A549 treated with AZD9567 at 1 μM for 4 hours (cell line): ENCODE results near the gene DCAF6. TPM values are rescaled to one million over a fixed set of nuclear protein-coding genes. Genes with fewer than 3 reads are reported as not detected.

Source experiments
- total RNA-seq: library from RNA; stranded (reverse); fragments of 200-300 nt; extraction: Qiagen RNA extraction; gene quantifications from 5 replicates; pipeline ENCODE4 v1.2.3, GENCODE V29; 2022; ENCODE audit not compliant: insufficient read depth

The DCAF6 gene
- total RNA-seq, result 21.5 to 25.9 TPM (median 23.4 TPM) in 5 replicates

GRCh38 chr1:167936068-167936929 lies at the start of gene DCAF6:
Gene DCAF6, plus strand, starts transcription at chr1:167936683. Its CDS starts 229 bp downstream, at chr1:167936912.

GRCh38 chr1:167913895-167914496 lies 22.5 kb upstream of the DCAF6 start, which contains the start of gene ADCY10:
Gene ADCY10, minus strand, starts transcription at chr1:167914134. Its CDS starts 8,994 bp downstream, at chr1:167905140.

GRCh38 chr1:167936930-167937708 lies 636 bp downstream of the DCAF6 start, which contains the start of gene MPC2:
Gene MPC2, minus strand, starts transcription at chr1:167937072. Its CDS starts 1,231 bp downstream, at chr1:167935841.

Other genes starting within 250 kb of the DCAF6 start
- 89.7 to 120 TPM (median 114 TPM) in 5 replicates for gene MPZL1, start 214.7 kb upstream of the DCAF6 start, total RNA-seq
- 0.05 to 0.11 TPM (median 0.09 TPM) in 3 of 5 replicates, not detected in the others for gene ADCY10, start 22.5 kb upstream of the DCAF6 start, total RNA-seq
- gene MPC2, start 389 bp downstream of the DCAF6 start, total RNA-seq, result 53.8 to 79.1 TPM (median 74.3 TPM) in 5 replicates
- gene GPR161, start 200.2 kb downstream of the DCAF6 start, total RNA-seq, result 9.5 to 16.5 TPM (median 16.1 TPM) in 5 replicates
- 32.3 to 38.2 TPM (median 35.5 TPM) in 5 replicates for gene TIPRL, start 242.3 kb downstream of the DCAF6 start, total RNA-seq